Suprapubic skin (tissue), 4 donors: ENCODE measurements around the gene STUM. TPM values are rescaled to one million over a fixed set of nuclear protein-coding genes. Genes with fewer than 3 reads are reported as not detected.

Experiments used
- DNase-seq, 2 donors: peaks; one replicate each; pipeline ENCODE4 v3.0.0-alpha.2; 2019; ENCODE audit warnings: low spot score in 2 of 2
- H3K27ac ChIP-seq: fragments of 200-600 bp; sonication (generic); one replicate; pipeline ENCODE4 v1.5.1; 2019
- H3K27me3 ChIP-seq: fragments of 200-600 bp; sonication (generic); one replicate; pipeline ENCODE4 v1.5.1; 2019
- H3K36me3 ChIP-seq: fragments of 200-600 bp; sonication (generic); one replicate; pipeline ENCODE4 v1.5.1; 2019
- H3K4me1 ChIP-seq: fragments of 200-600 bp; sonication (generic); one replicate; pipeline ENCODE4 v1.5.1; 2019
- H3K4me3 ChIP-seq: fragments of 200-600 bp; sonication (generic); one replicate; pipeline ENCODE4 v1.5.1; 2019; ENCODE audit warnings: mild to moderate bottlenecking
- H3K9me3 ChIP-seq: fragments of 200-600 bp; sonication (generic); one replicate; pipeline ENCODE4 v1.5.1; 2019
- CTCF ChIP-seq, 2 donors: fragments of 200-600 bp in 1 of 2; fragments of 450-650 bp in 1 of 2; sonication (generic) in 1 of 2; IDR thresholded peaks; one replicate each; pipeline ENCODE4 v1.5.1; 2016 to 2019; ENCODE audit warnings: antibody characterized with exemption in 2 of 2, mild to moderate bottlenecking in 1 of 2, moderate library complexity in 1 of 2
- EP300 ChIP-seq: sonication (generic); formaldehyde crosslinking; IDR thresholded peaks from one replicate; pipeline ENCODE4 v1.6.1; 2017; ENCODE audit warnings: antibody characterized with exemption
- POLR2A ChIP-seq, 2 donors: fragments of 450-650 bp; IDR thresholded peaks; one replicate each; pipeline ENCODE4 v1.6.1; 2017; ENCODE audit warnings: antibody characterized with exemption in 2 of 2, mild to moderate bottlenecking in 2 of 2, moderate library complexity in 2 of 2
- POLR2AphosphoS5 ChIP-seq, 3 donors: sonication (generic); formaldehyde crosslinking; IDR thresholded peaks; one replicate each; pipeline ENCODE4 v1.6.1; 2017; ENCODE audit warnings: antibody characterized with exemption in 3 of 3
- WGBS: methylation state at CpG from one replicate; pipeline ENCODE4 v1.1.5; 2018; 5-methylcytosine and 5-hydroxymethylcytosine counted together
- total RNA-seq, 4 donors: library from RNA; depleted of rRNA; stranded (reverse); fragments of >200 nt; gene quantifications; one replicate each; pipeline ENCODE4 v1.1.0, GENCODE V29; 2016

Gene STUM
- total RNA-seq, 4 donors from 2014 or later: 1.6 to 5.9 (median 2.0) TPM

GRCh38 chr1:226565476-226565875 is 16.9 kb downstream of the STUM start:
- H3K9me3 ChIP-seq: no peaks in the 10 kb centered on the region
- WGBS: 91% methylated on average over 8 of the region's 8 CpGs
- TF ChIP-seq POLR2AphosphoS5 (IDR thresholded peaks at IDR 0.05) (no peak), POLR2A (IDR thresholded peaks at IDR 0.05) (no peak), CTCF (IDR thresholded peaks at IDR 0.05) (no peak), EP300 (no peak)

GRCh38 chr1:226566234-226566633 is 17.7 kb downstream of the STUM start:
- WGBS: 92% methylated on average over 1 of the region's 1 CpG
- Histone ChIP-seq H3K4me3 (no peak overlapping the region), H3K9me3 (no peaks in the 10 kb centered on the region), H3K27me3 (peaks cover 5% of the 10 kb centered on the region), H3K36me3 (no peaks in the 10 kb centered on the region), H3K4me1 (peaks cover 16% of the 10 kb centered on the region), H3K27ac (no peak overlapping the region)
- DNase-seq: no peak
- TF ChIP-seq EP300: no peak
- no peak for TF ChIP-seq POLR2A (IDR thresholded peaks at IDR 0.05)
- TF ChIP-seq POLR2AphosphoS5 (IDR thresholded peaks at IDR 0.05): no peak
- no peak for TF ChIP-seq CTCF (IDR thresholded peaks at IDR 0.05)

More at GRCh38 chr1:226565476-226565875, 16.9 kb downstream of the STUM start:
- peaks cover 5% of the 10 kb centered on the region for H3K27me3 ChIP-seq
- no peak overlapping the region for H3K4me3 ChIP-seq
- peaks cover 16% of the 10 kb centered on the region for H3K4me1 ChIP-seq
- peak; percentile 26 to 47 for DNase-seq
- no peaks in the 10 kb centered on the region for H3K36me3 ChIP-seq
- no peak overlapping the region for H3K27ac ChIP-seq

GRCh38 chr1:226566760-226567159 is 18.2 kb downstream of the STUM start:
- TF ChIP-seq POLR2A (IDR thresholded peaks at IDR 0.05) (no peak), POLR2AphosphoS5 (IDR thresholded peaks at IDR 0.05) (no peak), CTCF (IDR thresholded peaks at IDR 0.05) (no peak), EP300 (no peak)
- Histone ChIP-seq H3K9me3 (no peaks in the 10 kb centered on the region), H3K4me3 (no peak overlapping the region), H3K27ac (no peak overlapping the region), H3K36me3 (no peaks in the 10 kb centered on the region), H3K4me1 (peaks cover 16% of the 10 kb centered on the region), H3K27me3 (peaks cover 5% of the 10 kb centered on the region)
- peak in 1 of 2 donors; percentile 1 for DNase-seq
- WGBS: 83% methylated on average over 3 of the region's 3 CpGs

- no peak for TF ChIP-seq POLR2AphosphoS5 (IDR thresholded peaks at IDR 0.05)
- TF ChIP-seq EP300: no peak
- no peak for TF ChIP-seq CTCF (IDR thresholded peaks at IDR 0.05)
- TF ChIP-seq POLR2A (IDR thresholded peaks at IDR 0.05): no peak
- DNase-seq: peak; percentile 53 to 56
- H3K36me3 ChIP-seq: no peaks in the 10 kb centered on the region
- peaks cover 16% of the 10 kb centered on the region for H3K4me1 ChIP-seq
- H3K4me3 ChIP-seq: no peak overlapping the region
- 41% methylated on average over 11 of the region's 13 CpGs for WGBS
- peaks cover 5% of the 10 kb centered on the region for H3K27me3 ChIP-seq
- H3K27ac ChIP-seq: peak overlapping the region; percentile 59
- no peaks in the 10 kb centered on the region for H3K9me3 ChIP-seq
Observed at GRCh38 chr1:226568077-226568831, 19.7 kb downstream of the STUM start.

- peak overlapping the region; percentile 59 for H3K27ac ChIP-seq
- TF ChIP-seq EP300: no peak
- TF ChIP-seq POLR2AphosphoS5 (IDR thresholded peaks at IDR 0.05): no peak
- no peak for TF ChIP-seq POLR2A (IDR thresholded peaks at IDR 0.05)
- TF ChIP-seq CTCF (IDR thresholded peaks at IDR 0.05): no peak
- H3K4me3 ChIP-seq: no peak overlapping the region
- H3K36me3 ChIP-seq: no peaks in the 10 kb centered on the region
- DNase-seq: peak in 1 of 2 donors; percentile 35
- peaks cover 16% of the 10 kb centered on the region for H3K4me1 ChIP-seq
- peaks cover 5% of the 10 kb centered on the region for H3K27me3 ChIP-seq
- H3K9me3 ChIP-seq: no peaks in the 10 kb centered on the region
- WGBS: 84% methylated on average over 5 of the region's 6 CpGs
Observed at GRCh38 chr1:226568975-226569741, 20.6 kb downstream of the STUM start.
